H1 (cell line): Measurements from ENCODE around the gene GLIPR1. TPM values are rescaled to one million over a fixed set of nuclear protein-coding genes. Genes with fewer than 3 reads are reported as not detected.

Experiments
- CTCF ChIA-PET: fragments of 300-600 bp; sonication (Branson Sonifier 250); formaldehyde crosslinking; loops from one replicate; lab custom pipeline; 2021; ENCODE audit not compliant: partially characterized antibody; lab: Charles Lee
- POLR2A ChIA-PET: fragments of 300-600 bp; sonication (Branson Sonifier 250); formaldehyde crosslinking; loops from one replicate; lab custom pipeline; 2021; ENCODE audit warnings: inconsistent platforms; ENCODE audit not compliant: partially characterized antibody; lab: Charles Lee
- DNase-seq, 2 experiments: peaks; one replicate each; pipeline versions ENCODE4 v3.0.0 to v3.0.0-alpha.2; 2010 to 2022; ENCODE audit warnings: low spot score in 2 of 2, low read depth in 1 of 2, mixed read lengths in 1 of 2
- FAIRE-seq: peaks from 2 replicates; lab custom pipeline; 2011; peaks lifted over from hg19 to GRCh38; lab: Jason Lieb, UNC
- H2AFZ ChIP-seq: 2 replicates; pipeline ENCODE4 v1.8.1; 2012; ENCODE audit warnings: low read length, inconsistent platforms
- H2AK5ac ChIP-seq: 2 replicates; pipeline ENCODE4 v1.6.1; 2013; ENCODE audit warnings: low read depth, low read length
- H2BK120ac ChIP-seq: replicated peaks from 2 replicates; pipeline ENCODE3; 2013; ENCODE audit warnings: low read depth, low read length, inconsistent platforms
- H2BK12ac ChIP-seq: 2 replicates; pipeline ENCODE4 v1.6.1; 2013; ENCODE audit warnings: low read depth, low read length
- H2BK15ac ChIP-seq: 2 replicates; pipeline ENCODE4 v1.6.1; 2013; ENCODE audit warnings: low read length
- H2BK20ac ChIP-seq: 2 replicates; pipeline ENCODE4 v1.6.1; 2013; ENCODE audit warnings: low read length
- H2BK5ac ChIP-seq: 2 replicates; pipeline ENCODE4 v1.6.1; 2013; ENCODE audit warnings: low read depth, low read length
- H3K14ac ChIP-seq: 2 replicates; pipeline ENCODE4 v1.6.1; 2013; ENCODE audit warnings: inconsistent platforms; ENCODE audit not compliant: insufficient read length
- H3K18ac ChIP-seq: 2 replicates; pipeline ENCODE4 v1.6.1; 2013; ENCODE audit warnings: low read length; ENCODE audit errors: extremely low read depth
- H3K23ac ChIP-seq: 2 replicates; pipeline ENCODE4 v1.6.1; 2013; ENCODE audit warnings: inconsistent platforms; ENCODE audit not compliant: insufficient read length
- H3K23me2 ChIP-seq: 2 replicates; pipeline ENCODE4 v1.6.1; 2013; ENCODE audit warnings: low read depth, low read length
- H3K27ac ChIP-seq: 2 replicates; pipeline ENCODE4 v1.6.1; 2011; ENCODE audit warnings: low read depth, low read length, inconsistent platforms
- H3K27me3 ChIP-seq, 4 experiments: replicated peaks in 1 of 4; 1 replicate in 1 of 4; 2 replicates in 3 of 4; pipeline versions ENCODE4 v1.6.1 to v1.8.1; 2011 to 2013; ENCODE audit warnings: low read length in 3 of 4, mild to moderate bottlenecking in 3 of 4, inconsistent platforms in 2 of 4, mixed read lengths in 2 of 4, moderate library complexity in 1 of 4; ENCODE audit not compliant: control insufficient read depth in 3 of 4, insufficient read depth in 3 of 4; ENCODE audit errors: extremely low read depth in 1 of 4
- H3K36me3 ChIP-seq, 4 experiments: 2 replicates each; pipeline versions ENCODE4 v1.6.1 to v1.8.1; 2011 to 2013; ENCODE audit warnings: mild to moderate bottlenecking in 4 of 4, low read length in 3 of 4, moderate library complexity in 2 of 4, control low read depth in 1 of 4, inconsistent platforms in 1 of 4; ENCODE audit not compliant: insufficient read depth in 4 of 4, control insufficient read depth in 2 of 4
- H3K4ac ChIP-seq: replicated peaks from 2 replicates; pipeline ENCODE3; 2013; ENCODE audit warnings: low read length, low read depth, mixed read lengths, inconsistent platforms; ENCODE audit not compliant: insufficient read length
- H3K4me1 ChIP-seq, 4 experiments: replicated peaks in 1 of 4; 1 replicate in 1 of 4; 2 replicates in 3 of 4; pipeline versions ENCODE4 v1.6.1 to v1.8.1; 2011 to 2013; ENCODE audit warnings: low read length in 3 of 4, inconsistent platforms in 2 of 4, mixed read lengths in 1 of 4; ENCODE audit not compliant: insufficient read depth in 4 of 4, control insufficient read depth in 3 of 4
- H3K4me2 ChIP-seq, 2 experiments: 2 replicates each; pipeline versions ENCODE4 v1.6.1 to v1.8.1; 2011 to 2013; ENCODE audit warnings: low read depth in 2 of 2, low read length in 2 of 2, control low read depth in 1 of 2, inconsistent platforms in 1 of 2, mild to moderate bottlenecking in 1 of 2; ENCODE audit not compliant: insufficient read depth in 1 of 2
- H3K4me3 ChIP-seq, 4 experiments: fragments of 200-600, 300-600 bp in 1 of 4; sonication (generic), shearing (Covaris generic), sonication (Bioruptor Twin) in 1 of 4; 2 replicates each; pipeline versions ENCODE4 v1.5.1 to v1.8.1; 2011 to 2016; ENCODE audit warnings: low read length in 4 of 4, low read depth in 3 of 4, control low read depth in 2 of 4, inconsistent platforms in 2 of 4, mild to moderate bottlenecking in 2 of 4, mixed read lengths in 1 of 4, moderate library complexity in 1 of 4; ENCODE audit not compliant: insufficient read depth in 2 of 4; ENCODE audit errors: extremely low read depth in 1 of 4
- H3K56ac ChIP-seq: replicated peaks from 2 replicates; pipeline ENCODE3; 2013; ENCODE audit warnings: low read depth, mild to moderate bottlenecking, mixed read lengths, low read length, inconsistent platforms; ENCODE audit not compliant: insufficient read length
- H3K79me1 ChIP-seq: 2 replicates; pipeline ENCODE4 v1.6.1; 2013; ENCODE audit warnings: low read depth, low read length, control low read depth
- H3K79me2 ChIP-seq, 2 experiments: 2 replicates each; pipeline versions ENCODE4 v1.6.1 to v1.8.1; 2012 to 2013; ENCODE audit warnings: low read length in 2 of 2, mild to moderate bottlenecking in 2 of 2, inconsistent platforms in 1 of 2; ENCODE audit not compliant: insufficient read depth in 2 of 2, control insufficient read depth in 1 of 2
- H3K9ac ChIP-seq, 4 experiments: replicated peaks in 1 of 4; 1 replicate in 1 of 4; 2 replicates in 3 of 4; pipeline versions ENCODE4 v1.6.1 to v1.8.1; 2011 to 2013; ENCODE audit warnings: low read depth in 3 of 4, low read length in 3 of 4, control low read depth in 2 of 4, mild to moderate bottlenecking in 2 of 4, moderate library complexity in 2 of 4, inconsistent platforms in 1 of 4; ENCODE audit errors: extremely low read depth in 1 of 4
- H3K9me3 ChIP-seq, 2 experiments: 2 replicates each; pipeline versions ENCODE4 v1.6.1 to v1.8.1; 2012 to 2013; ENCODE audit warnings: mild to moderate bottlenecking in 2 of 2, moderate library complexity in 2 of 2, control low read depth in 1 of 2, inconsistent platforms in 1 of 2, low read depth in 1 of 2, low read length in 1 of 2, mixed read lengths in 1 of 2; ENCODE audit not compliant: insufficient read depth in 2 of 2
- H4K20me1 ChIP-seq, 2 experiments: replicated peaks in 1 of 2; 2 replicates each; pipeline versions ENCODE3 to v1.8.1; 2011 to 2013; ENCODE audit warnings: inconsistent platforms in 2 of 2, low read length in 2 of 2, mild to moderate bottlenecking in 1 of 2; ENCODE audit not compliant: insufficient read depth in 2 of 2, control insufficient read depth in 1 of 2
- H4K5ac ChIP-seq: 2 replicates; pipeline ENCODE4 v1.6.1; 2013; ENCODE audit warnings: low read length, low read depth, mixed read lengths, inconsistent platforms; ENCODE audit not compliant: insufficient read length
- H4K8ac ChIP-seq: 2 replicates; pipeline ENCODE4 v1.8.0; 2013; ENCODE audit warnings: mild to moderate bottlenecking, moderate library complexity, low read length, inconsistent platforms; ENCODE audit not compliant: insufficient read depth; ENCODE audit errors: extremely low read depth
- H4K91ac ChIP-seq: replicated peaks from 2 replicates; pipeline ENCODE3; 2013; ENCODE audit warnings: low read length, mixed read lengths, inconsistent platforms; ENCODE audit not compliant: insufficient read length
- ATF3 ChIP-seq: IDR thresholded peaks from 2 replicates; pipeline ENCODE4 v1.6.1; 2011; ENCODE audit warnings: low read depth, mild to moderate bottlenecking, low read length; ENCODE audit not compliant: insufficient read depth
- BRCA1 ChIP-seq: IDR thresholded peaks from 2 replicates; pipeline ENCODE4 v1.6.1; 2012; ENCODE audit warnings: low read depth, low read length, improper control_type of control experiment
- CTCF ChIP-seq, 3 experiments: IDR thresholded peaks; 1 replicate in 2 of 3; 2 replicates in 1 of 3; pipeline versions ENCODE4 v1.5.1 to v1.6.1; 2011; ENCODE audit warnings: low read length in 3 of 3, mild to moderate bottlenecking in 3 of 3, inconsistent platforms in 2 of 3, low read depth in 1 of 3, moderate library complexity in 1 of 3; ENCODE audit not compliant: insufficient read depth in 1 of 3; ENCODE audit errors: control extremely low read depth in 1 of 3
- EP300 ChIP-seq, 2 experiments: IDR thresholded peaks; 1 replicate in 1 of 2; 2 replicates in 1 of 2; pipeline ENCODE4 v1.6.1; 2011 to 2012; ENCODE audit warnings: low read depth in 2 of 2, low read length in 2 of 2, mild to moderate bottlenecking in 2 of 2, borderline replicate concordance in 1 of 2, inconsistent platforms in 1 of 2, moderate library complexity in 1 of 2
- KDM5A ChIP-seq: fragments of 200-600 bp; IDR thresholded peaks from 2 replicates; pipeline ENCODE4 v1.7.1; 2012; ENCODE audit warnings: mild to moderate bottlenecking, low read length, inconsistent platforms, mixed read lengths
- RBBP5 ChIP-seq: IDR thresholded peaks from 2 replicates; pipeline ENCODE4 v1.7.1; 2012; ENCODE audit warnings: low read depth, mild to moderate bottlenecking, inconsistent platforms, low read length, moderate library complexity, borderline replicate concordance
- SIN3A ChIP-seq, 2 experiments: IDR thresholded peaks in 1 of 2; conservative IDR thresholded peaks in 1 of 2; 2 replicates each; pipeline ENCODE4 v1.6.1; 2011 to 2012; ENCODE audit warnings: low read length in 2 of 2, improper control_type of control experiment in 1 of 2, low read depth in 1 of 2, mild to moderate bottlenecking in 1 of 2
- USF2 ChIP-seq: IDR thresholded peaks from 2 replicates; pipeline ENCODE4 v1.6.1; 2011; ENCODE audit warnings: low read length, improper control_type of control experiment
- WGBS, 2 experiments: shearing (Covaris generic) in 1 of 2; methylation state at CpG; one replicate each; pipeline versions ENCODE4 v1.1.6 to v1.1.7; 2013 to 2015; ENCODE audit warnings: low lambda C conversion rate in 2 of 2, mixed read lengths in 2 of 2, inconsistent platforms in 1 of 2, low coverage in 1 of 2, missing lambda C conversion rate in 1 of 2; ENCODE audit not compliant: insufficient replicate concordance in 2 of 2, insufficient coverage in 1 of 2, insufficient read length in 1 of 2; ENCODE audit errors: extremely low coverage in 1 of 2, missing lambda C conversion rate in 1 of 2; 5-methylcytosine and 5-hydroxymethylcytosine counted together
- polyA plus RNA-seq, 7 experiments: library from polyadenylated mRNA; depleted of rRNA in 3 of 7; stranded (reverse) in 5 of 7; unstranded in 2 of 7; fragments of >200 nt in 5 of 7; fragments of 200-250 nt in 2 of 7; gene quantifications; 1 replicate in 5 of 7; 2 replicates in 1 of 7; 4 replicates in 1 of 7; pipeline versions ENCODE4 v1.2.1 to v1.2.3, GENCODE V29; 2011 to 2013; ENCODE audit warnings: missing spikeins in 2 of 7, mixed read lengths in 2 of 7
- total RNA-seq: library from RNA; stranded (reverse); fragmentation: NEBNext Ultra II Directional; extraction: Animal tissue kit (Norgen Biotek cat#: 25700); gene quantifications from 2 replicates; pipeline ENCODE4 v1.2.1, GENCODE V29; 2021

GLIPR1 gene
- total and polyA plus RNA-seq, 2 of the 8 experiments (the other 6 are each of a cell fraction or from before 2014, with no cell fraction given) = 0.23 to 1.5 TPM

GRCh38 chr12:75525263-75525662 lies 44.7 kb downstream of the GLIPR1 start:
- Histone ChIP-seq H4K8ac (no peak overlapping the region), H3K4me1 (no peaks in the 10 kb centered on the region), H3K18ac (no peak overlapping the region), H3K27me3 (no peaks in the 10 kb centered on the region), H4K5ac (no peak overlapping the region), H2AK5ac (no peak overlapping the region), H3K14ac (no peak overlapping the region), H3K27ac (no peak overlapping the region), H2AFZ (no peak overlapping the region), H2BK12ac (no peak overlapping the region), H3K4ac (no peak overlapping the region), H3K4me2 (no peak overlapping the region), H2BK120ac (no peak overlapping the region), H4K20me1 (no peaks in the 10 kb centered on the region), H3K79me2 (no peaks in the 10 kb centered on the region), H3K23ac (no peak overlapping the region), H2BK5ac (no peak overlapping the region), H2BK20ac (no peak overlapping the region), H3K9ac (no peak overlapping the region), H3K79me1 (no peaks in the 10 kb centered on the region), H4K91ac (no peak overlapping the region), H2BK15ac (no peak overlapping the region), H3K23me2 (no peaks in the 10 kb centered on the region), H3K36me3 (no peaks in the 10 kb centered on the region), H3K9me3 (no peaks in the 10 kb centered on the region), H3K56ac (no peak overlapping the region), H3K4me3 (no peak overlapping the region)
- ChIA-PET POLR2A (interaction anchor here (1.2 to 1.6 kb wide), 2 partner anchors 14 to 512 kb away, joined by 4 to 5 read pairs; partner anchors contain the start of gene KRR1), CTCF (interaction anchor here (0.7 to 4.2 kb wide), 9 partner anchors 9 to 507 kb away, joined by 3 to 26 read pairs (median 3); partner anchors contain the start of gene PHLDA1)
- WGBS, 2 experiments = 74% methylated on average over 1 of the region's 1 CpG; no CpG with 5 or more reads in 1 of the 2 experiments
- DNase-seq (no peak), FAIRE-seq (no peak)
- TF ChIP-seq ATF3 (no peak), SIN3A (conservative IDR thresholded peaks at IDR 0.05 in 1 of 2, IDR thresholded peaks at IDR 0.05 in 1 of 2; ENCODE audit: low read depth in 1 of 2, low read length in 2 of 2) (no peak), RBBP5 (no peak), KDM5A (no peak), EP300 (IDR thresholded peaks at IDR 0.05; ENCODE audit: borderline replicate concordance in 1 of 2, low read depth in 2 of 2, low read length in 2 of 2) (no peak), USF2 (no peak), CTCF (IDR thresholded peaks at IDR 0.05; ENCODE audit: control extremely low read depth in 1 of 3, insufficient read depth in 1 of 3, low read depth in 1 of 3, low read length in 3 of 3) (no peak), BRCA1 (no peak)
